ENCODE measurements around the gene EEF1G. TPM values are rescaled to one million over a fixed set of nuclear protein-coding genes. Genes with fewer than 3 reads are reported as not detected.
A peak's percentile ranks its signal among the peaks of the same experiment; 100 is the strongest.

Gene EEF1G
- total and polyA plus RNA-seq, 2 of the 13 experiments (the other 11 are each of a cell fraction or from before 2014, with no cell fraction given) = 1,787 to 2,144 TPM

DNA sequence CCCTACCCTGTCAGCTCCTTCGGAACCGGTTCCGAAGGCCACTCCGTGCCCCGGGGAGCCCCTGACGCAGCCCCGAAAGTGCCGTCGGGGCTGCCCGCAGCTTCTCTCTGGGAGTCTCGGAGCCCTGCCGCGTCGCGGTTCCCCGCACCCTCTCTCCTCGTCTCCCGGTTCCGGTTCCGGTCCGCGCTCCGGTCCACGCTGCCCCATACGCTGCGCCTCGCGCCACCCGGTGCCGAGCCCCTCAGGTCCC is 27.4 kb upstream of the EEF1G start (continued):
- peak; percentile 71; the same call in 1 of the 2 replicates for TF ChIP-seq NAIF1 (CRISPR knock-in tag; IDR thresholded peaks at IDR 0.05; ENCODE audit: borderline replicate concordance)
- TF ChIP-seq BRD4 (CRISPR knock-in tag; IDR thresholded peaks at IDR 0.05) = no peak
- TF ChIP-seq, protein P1, sequence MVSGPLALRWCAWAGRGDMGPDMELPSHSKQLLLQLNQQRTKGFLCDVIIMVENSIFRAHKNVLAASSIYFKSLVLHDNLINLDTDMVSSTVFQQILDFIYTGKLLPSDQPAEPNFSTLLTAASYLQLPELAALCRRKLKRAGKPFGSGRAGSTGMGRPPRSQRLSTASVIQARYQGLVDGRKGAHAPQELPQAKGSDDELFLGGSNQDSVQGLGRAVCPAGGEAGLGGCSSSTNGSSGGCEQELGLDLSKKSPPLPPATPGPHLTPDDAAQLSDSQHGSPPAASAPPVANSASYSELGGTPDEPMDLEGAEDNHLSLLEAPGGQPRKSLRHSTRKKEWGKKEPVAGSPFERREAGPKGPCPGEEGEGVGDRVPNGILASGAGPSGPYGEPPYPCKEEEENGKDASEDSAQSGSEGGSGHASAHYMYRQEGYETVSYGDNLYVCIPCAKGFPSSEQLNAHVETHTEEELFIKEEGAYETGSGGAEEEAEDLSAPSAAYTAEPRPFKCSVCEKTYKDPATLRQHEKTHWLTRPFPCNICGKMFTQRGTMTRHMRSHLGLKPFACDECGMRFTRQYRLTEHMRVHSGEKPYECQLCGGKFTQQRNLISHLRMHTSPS (CRISPR knock-in tag; IDR thresholded peaks at IDR 0.05; ENCODE audit: low read depth) = no peak
- no peak for TF ChIP-seq KLF15 (CRISPR knock-in tag; IDR thresholded peaks at IDR 0.05; ENCODE audit: borderline replicate concordance)
- no peak for TF ChIP-seq GATA4 (IDR thresholded peaks at IDR 0.05; ENCODE audit: borderline replicate concordance, low read depth)
- TF ChIP-seq, protein P2, sequence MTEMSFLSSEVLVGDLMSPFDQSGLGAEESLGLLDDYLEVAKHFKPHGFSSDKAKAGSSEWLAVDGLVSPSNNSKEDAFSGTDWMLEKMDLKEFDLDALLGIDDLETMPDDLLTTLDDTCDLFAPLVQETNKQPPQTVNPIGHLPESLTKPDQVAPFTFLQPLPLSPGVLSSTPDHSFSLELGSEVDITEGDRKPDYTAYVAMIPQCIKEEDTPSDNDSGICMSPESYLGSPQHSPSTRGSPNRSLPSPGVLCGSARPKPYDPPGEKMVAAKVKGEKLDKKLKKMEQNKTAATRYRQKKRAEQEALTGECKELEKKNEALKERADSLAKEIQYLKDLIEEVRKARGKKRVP (CRISPR knock-in tag; IDR thresholded peaks at IDR 0.05) = no peak
- TF ChIP-seq, protein P3, sequence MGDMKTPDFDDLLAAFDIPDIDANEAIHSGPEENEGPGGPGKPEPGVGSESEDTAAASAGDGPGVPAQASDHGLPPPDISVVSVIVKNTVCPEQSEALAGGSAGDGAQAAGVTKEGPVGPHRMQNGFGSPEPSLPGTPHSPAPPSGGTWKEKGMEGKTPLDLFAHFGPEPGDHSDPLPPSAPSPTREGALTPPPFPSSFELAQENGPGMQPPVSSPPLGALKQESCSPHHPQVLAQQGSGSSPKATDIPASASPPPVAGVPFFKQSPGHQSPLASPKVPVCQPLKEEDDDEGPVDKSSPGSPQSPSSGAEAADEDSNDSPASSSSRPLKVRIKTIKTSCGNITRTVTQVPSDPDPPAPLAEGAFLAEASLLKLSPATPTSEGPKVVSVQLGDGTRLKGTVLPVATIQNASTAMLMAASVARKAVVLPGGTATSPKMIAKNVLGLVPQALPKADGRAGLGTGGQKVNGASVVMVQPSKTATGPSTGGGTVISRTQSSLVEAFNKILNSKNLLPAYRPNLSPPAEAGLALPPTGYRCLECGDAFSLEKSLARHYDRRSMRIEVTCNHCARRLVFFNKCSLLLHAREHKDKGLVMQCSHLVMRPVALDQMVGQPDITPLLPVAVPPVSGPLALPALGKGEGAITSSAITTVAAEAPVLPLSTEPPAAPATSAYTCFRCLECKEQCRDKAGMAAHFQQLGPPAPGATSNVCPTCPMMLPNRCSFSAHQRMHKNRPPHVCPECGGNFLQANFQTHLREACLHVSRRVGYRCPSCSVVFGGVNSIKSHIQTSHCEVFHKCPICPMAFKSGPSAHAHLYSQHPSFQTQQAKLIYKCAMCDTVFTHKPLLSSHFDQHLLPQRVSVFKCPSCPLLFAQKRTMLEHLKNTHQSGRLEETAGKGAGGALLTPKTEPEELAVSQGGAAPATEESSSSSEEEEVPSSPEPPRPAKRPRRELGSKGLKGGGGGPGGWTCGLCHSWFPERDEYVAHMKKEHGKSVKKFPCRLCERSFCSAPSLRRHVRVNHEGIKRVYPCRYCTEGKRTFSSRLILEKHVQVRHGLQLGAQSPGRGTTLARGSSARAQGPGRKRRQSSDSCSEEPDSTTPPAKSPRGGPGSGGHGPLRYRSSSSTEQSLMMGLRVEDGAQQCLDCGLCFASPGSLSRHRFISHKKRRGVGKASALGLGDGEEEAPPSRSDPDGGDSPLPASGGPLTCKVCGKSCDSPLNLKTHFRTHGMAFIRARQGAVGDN (CRISPR knock-in tag; IDR thresholded peaks at IDR 0.05) = peak; percentile 92; the same call in 1 of the 2 replicates
- TF ChIP-seq, protein P4, sequence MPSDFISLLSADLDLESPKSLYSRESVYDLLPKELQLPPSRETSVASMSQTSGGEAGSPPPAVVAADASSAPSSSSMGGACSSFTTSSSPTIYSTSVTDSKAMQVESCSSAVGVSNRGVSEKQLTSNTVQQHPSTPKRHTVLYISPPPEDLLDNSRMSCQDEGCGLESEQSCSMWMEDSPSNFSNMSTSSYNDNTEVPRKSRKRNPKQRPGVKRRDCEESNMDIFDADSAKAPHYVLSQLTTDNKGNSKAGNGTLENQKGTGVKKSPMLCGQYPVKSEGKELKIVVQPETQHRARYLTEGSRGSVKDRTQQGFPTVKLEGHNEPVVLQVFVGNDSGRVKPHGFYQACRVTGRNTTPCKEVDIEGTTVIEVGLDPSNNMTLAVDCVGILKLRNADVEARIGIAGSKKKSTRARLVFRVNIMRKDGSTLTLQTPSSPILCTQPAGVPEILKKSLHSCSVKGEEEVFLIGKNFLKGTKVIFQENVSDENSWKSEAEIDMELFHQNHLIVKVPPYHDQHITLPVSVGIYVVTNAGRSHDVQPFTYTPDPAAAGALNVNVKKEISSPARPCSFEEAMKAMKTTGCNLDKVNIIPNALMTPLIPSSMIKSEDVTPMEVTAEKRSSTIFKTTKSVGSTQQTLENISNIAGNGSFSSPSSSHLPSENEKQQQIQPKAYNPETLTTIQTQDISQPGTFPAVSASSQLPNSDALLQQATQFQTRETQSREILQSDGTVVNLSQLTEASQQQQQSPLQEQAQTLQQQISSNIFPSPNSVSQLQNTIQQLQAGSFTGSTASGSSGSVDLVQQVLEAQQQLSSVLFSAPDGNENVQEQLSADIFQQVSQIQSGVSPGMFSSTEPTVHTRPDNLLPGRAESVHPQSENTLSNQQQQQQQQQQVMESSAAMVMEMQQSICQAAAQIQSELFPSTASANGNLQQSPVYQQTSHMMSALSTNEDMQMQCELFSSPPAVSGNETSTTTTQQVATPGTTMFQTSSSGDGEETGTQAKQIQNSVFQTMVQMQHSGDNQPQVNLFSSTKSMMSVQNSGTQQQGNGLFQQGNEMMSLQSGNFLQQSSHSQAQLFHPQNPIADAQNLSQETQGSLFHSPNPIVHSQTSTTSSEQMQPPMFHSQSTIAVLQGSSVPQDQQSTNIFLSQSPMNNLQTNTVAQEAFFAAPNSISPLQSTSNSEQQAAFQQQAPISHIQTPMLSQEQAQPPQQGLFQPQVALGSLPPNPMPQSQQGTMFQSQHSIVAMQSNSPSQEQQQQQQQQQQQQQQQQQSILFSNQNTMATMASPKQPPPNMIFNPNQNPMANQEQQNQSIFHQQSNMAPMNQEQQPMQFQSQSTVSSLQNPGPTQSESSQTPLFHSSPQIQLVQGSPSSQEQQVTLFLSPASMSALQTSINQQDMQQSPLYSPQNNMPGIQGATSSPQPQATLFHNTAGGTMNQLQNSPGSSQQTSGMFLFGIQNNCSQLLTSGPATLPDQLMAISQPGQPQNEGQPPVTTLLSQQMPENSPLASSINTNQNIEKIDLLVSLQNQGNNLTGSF (CRISPR knock-in tag; IDR thresholded peaks at IDR 0.05) = peak; percentile 53; the same call in 1 of the 2 replicates
- TF ChIP-seq ZNF20 (CRISPR knock-in tag; IDR thresholded peaks at IDR 0.05) = peak; percentile 73; the same call in 1 of the 2 replicates
- TF ChIP-seq HMG20B (CRISPR knock-in tag; conservative IDR thresholded peaks at IDR 0.05) = no peak
- TF ChIP-seq RFX5 (IDR thresholded peaks at IDR 0.05; ENCODE audit: low read depth, low read length) = no peak
- TF ChIP-seq, protein P5, sequence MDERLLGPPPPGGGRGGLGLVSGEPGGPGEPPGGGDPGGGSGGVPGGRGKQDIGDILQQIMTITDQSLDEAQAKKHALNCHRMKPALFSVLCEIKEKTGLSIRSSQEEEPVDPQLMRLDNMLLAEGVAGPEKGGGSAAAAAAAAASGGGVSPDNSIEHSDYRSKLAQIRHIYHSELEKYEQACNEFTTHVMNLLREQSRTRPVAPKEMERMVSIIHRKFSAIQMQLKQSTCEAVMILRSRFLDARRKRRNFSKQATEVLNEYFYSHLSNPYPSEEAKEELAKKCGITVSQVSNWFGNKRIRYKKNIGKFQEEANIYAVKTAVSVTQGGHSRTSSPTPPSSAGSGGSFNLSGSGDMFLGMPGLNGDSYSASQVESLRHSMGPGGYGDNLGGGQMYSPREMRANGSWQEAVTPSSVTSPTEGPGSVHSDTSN (CRISPR knock-in tag; IDR thresholded peaks at IDR 0.05) = no peak

All from HepG2 (cell line).